Liver (tissue), 9 donors: ENCODE measurements around the gene NDP. TPM values are rescaled to one million over a fixed set of nuclear protein-coding genes. Genes with fewer than 3 reads are reported as not detected.

Source experiments
- DNase-seq: peaks from one replicate; pipeline ENCODE4 v3.0.0-alpha.2; 2017; ENCODE audit warnings: low spot score
- H3K27ac ChIP-seq, 2 donors: one replicate each; pipeline ENCODE4 v1.7.0; 2013; ENCODE audit warnings: inconsistent platforms in 2 of 2, low read length in 2 of 2, control low read depth in 1 of 2, low read depth in 1 of 2, mild to moderate bottlenecking in 1 of 2
- H3K27me3 ChIP-seq, 4 donors: one replicate each; pipeline versions ENCODE4 v1.6.1 to v1.7.0; 2013; ENCODE audit warnings: low read length in 3 of 4, inconsistent platforms in 1 of 4, mild to moderate bottlenecking in 1 of 4, moderate library complexity in 1 of 4; ENCODE audit not compliant: control insufficient read depth in 4 of 4, insufficient read depth in 4 of 4
- H3K36me3 ChIP-seq, 4 donors: one replicate each; pipeline versions ENCODE4 v1.6.1 to v1.7.0; 2013; ENCODE audit warnings: low read length in 3 of 4, mild to moderate bottlenecking in 3 of 4, low read depth in 1 of 4, moderate library complexity in 1 of 4; ENCODE audit not compliant: control insufficient read depth in 4 of 4, insufficient read depth in 3 of 4
- H3K4me1 ChIP-seq, 4 donors: one replicate each; pipeline versions ENCODE4 v1.6.1 to v1.7.0; 2013; ENCODE audit warnings: low read length in 3 of 4, mild to moderate bottlenecking in 3 of 4, moderate library complexity in 1 of 4; ENCODE audit not compliant: control insufficient read depth in 4 of 4, insufficient read depth in 4 of 4
- H3K4me3 ChIP-seq, 3 donors: one replicate each; pipeline versions ENCODE4 v1.6.1 to v1.7.0; 2013; ENCODE audit warnings: low read length in 3 of 3, control low read depth in 1 of 3, low read depth in 1 of 3, mild to moderate bottlenecking in 1 of 3
- H3K9ac ChIP-seq, 2 donors: one replicate each; pipeline ENCODE4 v1.7.0; 2013; ENCODE audit warnings: low read length in 2 of 2, mild to moderate bottlenecking in 2 of 2, moderate library complexity in 2 of 2, control low read depth in 1 of 2, low read depth in 1 of 2
- H3K9me3 ChIP-seq, 4 donors: one replicate each; pipeline versions ENCODE4 v1.6.1 to v1.7.0; 2013; ENCODE audit warnings: low read length in 3 of 4; ENCODE audit not compliant: control insufficient read depth in 4 of 4
- EGR1 ChIP-seq, 2 donors: IDR thresholded peaks; 2 replicates each; pipeline ENCODE4 v1.6.1; 2016 to 2018; ENCODE audit warnings: antibody characterized with exemption in 2 of 2, low read depth in 2 of 2
- HNF4A ChIP-seq, 2 donors: conservative IDR thresholded peaks; 2 replicates each; pipeline ENCODE4 v1.6.1; 2016; ENCODE audit warnings: antibody characterized with exemption in 2 of 2, mild to moderate bottlenecking in 2 of 2
- HNF4G ChIP-seq: IDR thresholded peaks from 2 replicates; pipeline ENCODE4 v1.6.1; 2016; ENCODE audit warnings: antibody characterized with exemption
- JUND ChIP-seq, 2 donors: IDR thresholded peaks; 2 replicates each; pipeline ENCODE4 v1.6.1; 2016; ENCODE audit warnings: antibody characterized with exemption in 2 of 2
- RXRA ChIP-seq, 2 donors: IDR thresholded peaks; 2 replicates each; pipeline ENCODE4 v1.6.1; 2017 to 2018; ENCODE audit warnings: antibody characterized with exemption in 2 of 2, mild to moderate bottlenecking in 1 of 2
- SP1 ChIP-seq: IDR thresholded peaks from 2 replicates; pipeline ENCODE4 v1.6.1; 2018; ENCODE audit warnings: antibody characterized with exemption, mild to moderate bottlenecking
- YY1 ChIP-seq: IDR thresholded peaks from 2 replicates; pipeline ENCODE4 v1.6.1; 2016; ENCODE audit warnings: antibody characterized with exemption, mild to moderate bottlenecking
- WGBS: extraction: QIAGEN DNeasy Blood & Tissue Kit; methylation state at CpG from one replicate; pipeline ENCODE4 v1.1.7; 2013; 5-methylcytosine and 5-hydroxymethylcytosine counted together
- polyA plus RNA-seq, 2 donors: library from polyadenylated mRNA; stranded (reverse) in 1 of 2; unstranded in 1 of 2; fragments of 200-250 nt in 1 of 2; fragments of >200 nt in 1 of 2; fragmentation: Nextera tagmentation in 1 of 2; extraction: Ambion mirVana in 1 of 2; gene quantifications; one replicate each; pipeline versions ENCODE4 v1.2.1 to v1.2.3, GENCODE V29; 2013 to 2015
- total RNA-seq, 2 donors: library from RNA; depleted of rRNA; stranded (reverse); fragments of >200 nt; gene quantifications; one replicate each; pipeline ENCODE4 v1.2.3, GENCODE V29; 2014
- TF ChIP-seq, protein P1 (sequence below): fragments of 150-350 bp; IDR thresholded peaks from 2 replicates; pipeline ENCODE4 v1.5.1; 2017; ENCODE audit warnings: improper control_type of control experiment, low read depth, low read length; ENCODE audit not compliant: missing input control
- TF ChIP-seq, protein P2 (sequence below): IDR thresholded peaks from 2 replicates; pipeline ENCODE4 v1.6.1; 2016; ENCODE audit warnings: antibody characterized with exemption, mild to moderate bottlenecking
- TF ChIP-seq, protein P3 (sequence below): IDR thresholded peaks from 2 replicates; pipeline ENCODE4 v1.6.1; 2016; ENCODE audit warnings: antibody characterized with exemption
- TF ChIP-seq, protein P4 (sequence below): IDR thresholded peaks from 2 replicates; pipeline ENCODE4 v1.6.1; 2016; ENCODE audit warnings: antibody characterized with exemption
- donor health status: healthy.
- donor health status: healthy.
- donor health status: healthy.
- donor health status: healthy.
- donor health status: healthy.

Gene NDP
- total and polyA plus RNA-seq, 4 donors, result not detected

DNA sequence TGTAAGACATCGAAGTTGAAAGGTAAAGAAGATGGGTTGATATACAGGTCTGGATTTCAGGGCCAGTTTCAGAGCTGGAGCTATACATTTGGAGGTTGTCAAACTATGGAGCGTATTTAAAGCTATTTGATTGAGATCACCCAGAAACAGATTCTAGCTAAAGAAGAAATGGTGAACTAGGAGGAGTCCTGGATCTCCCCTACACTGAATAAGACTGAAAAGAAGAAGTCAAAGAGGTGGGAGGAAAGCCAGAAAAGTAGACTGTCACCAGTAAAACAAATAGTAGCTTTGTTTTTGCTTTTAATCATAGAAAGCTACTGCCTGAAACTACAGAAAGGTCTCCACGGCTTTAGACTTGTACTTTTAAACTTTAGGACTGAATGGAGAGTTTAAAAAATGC, 5.0 kb upstream of the NDP start:
- Histone ChIP-seq H3K27me3 (peaks cover 0 to 6% (median 0%) of the 10 kb centered on the region in 4 donors), H3K4me1 (peaks cover 0 to 6% (median 3%) of the 10 kb centered on the region in 4 donors), H3K9me3 (no peaks in the 10 kb centered on the region), H3K4me3 (no peak overlapping the region), H3K36me3 (no peaks in the 10 kb centered on the region), H3K9ac (no peak overlapping the region), H3K27ac (no peak overlapping the region)
- TF ChIP-seq EGR1 (IDR thresholded peaks at IDR 0.05; ENCODE audit: low read depth in 2 of 2) (no peak), RXRA (IDR thresholded peaks at IDR 0.05) (no peak), HNF4A (conservative IDR thresholded peaks at IDR 0.05) (no peak), HNF4G (no peak), YY1 (no peak), SP1 (no peak)
- TF ChIP-seq, protein P1, sequence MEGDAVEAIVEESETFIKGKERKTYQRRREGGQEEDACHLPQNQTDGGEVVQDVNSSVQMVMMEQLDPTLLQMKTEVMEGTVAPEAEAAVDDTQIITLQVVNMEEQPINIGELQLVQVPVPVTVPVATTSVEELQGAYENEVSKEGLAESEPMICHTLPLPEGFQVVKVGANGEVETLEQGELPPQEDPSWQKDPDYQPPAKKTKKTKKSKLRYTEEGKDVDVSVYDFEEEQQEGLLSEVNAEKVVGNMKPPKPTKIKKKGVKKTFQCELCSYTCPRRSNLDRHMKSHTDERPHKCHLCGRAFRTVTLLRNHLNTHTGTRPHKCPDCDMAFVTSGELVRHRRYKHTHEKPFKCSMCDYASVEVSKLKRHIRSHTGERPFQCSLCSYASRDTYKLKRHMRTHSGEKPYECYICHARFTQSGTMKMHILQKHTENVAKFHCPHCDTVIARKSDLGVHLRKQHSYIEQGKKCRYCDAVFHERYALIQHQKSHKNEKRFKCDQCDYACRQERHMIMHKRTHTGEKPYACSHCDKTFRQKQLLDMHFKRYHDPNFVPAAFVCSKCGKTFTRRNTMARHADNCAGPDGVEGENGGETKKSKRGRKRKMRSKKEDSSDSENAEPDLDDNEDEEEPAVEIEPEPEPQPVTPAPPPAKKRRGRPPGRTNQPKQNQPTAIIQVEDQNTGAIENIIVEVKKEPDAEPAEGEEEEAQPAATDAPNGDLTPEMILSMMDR, result no peak
- TF ChIP-seq, protein P2, sequence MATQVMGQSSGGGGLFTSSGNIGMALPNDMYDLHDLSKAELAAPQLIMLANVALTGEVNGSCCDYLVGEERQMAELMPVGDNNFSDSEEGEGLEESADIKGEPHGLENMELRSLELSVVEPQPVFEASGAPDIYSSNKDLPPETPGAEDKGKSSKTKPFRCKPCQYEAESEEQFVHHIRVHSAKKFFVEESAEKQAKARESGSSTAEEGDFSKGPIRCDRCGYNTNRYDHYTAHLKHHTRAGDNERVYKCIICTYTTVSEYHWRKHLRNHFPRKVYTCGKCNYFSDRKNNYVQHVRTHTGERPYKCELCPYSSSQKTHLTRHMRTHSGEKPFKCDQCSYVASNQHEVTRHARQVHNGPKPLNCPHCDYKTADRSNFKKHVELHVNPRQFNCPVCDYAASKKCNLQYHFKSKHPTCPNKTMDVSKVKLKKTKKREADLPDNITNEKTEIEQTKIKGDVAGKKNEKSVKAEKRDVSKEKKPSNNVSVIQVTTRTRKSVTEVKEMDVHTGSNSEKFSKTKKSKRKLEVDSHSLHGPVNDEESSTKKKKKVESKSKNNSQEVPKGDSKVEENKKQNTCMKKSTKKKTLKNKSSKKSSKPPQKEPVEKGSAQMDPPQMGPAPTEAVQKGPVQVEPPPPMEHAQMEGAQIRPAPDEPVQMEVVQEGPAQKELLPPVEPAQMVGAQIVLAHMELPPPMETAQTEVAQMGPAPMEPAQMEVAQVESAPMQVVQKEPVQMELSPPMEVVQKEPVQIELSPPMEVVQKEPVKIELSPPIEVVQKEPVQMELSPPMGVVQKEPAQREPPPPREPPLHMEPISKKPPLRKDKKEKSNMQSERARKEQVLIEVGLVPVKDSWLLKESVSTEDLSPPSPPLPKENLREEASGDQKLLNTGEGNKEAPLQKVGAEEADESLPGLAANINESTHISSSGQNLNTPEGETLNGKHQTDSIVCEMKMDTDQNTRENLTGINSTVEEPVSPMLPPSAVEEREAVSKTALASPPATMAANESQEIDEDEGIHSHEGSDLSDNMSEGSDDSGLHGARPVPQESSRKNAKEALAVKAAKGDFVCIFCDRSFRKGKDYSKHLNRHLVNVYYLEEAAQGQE, result no peak
- TF ChIP-seq, protein P3, sequence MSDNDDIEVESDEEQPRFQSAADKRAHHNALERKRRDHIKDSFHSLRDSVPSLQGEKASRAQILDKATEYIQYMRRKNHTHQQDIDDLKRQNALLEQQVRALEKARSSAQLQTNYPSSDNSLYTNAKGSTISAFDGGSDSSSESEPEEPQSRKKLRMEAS, result no peak
- 86% methylated on average over 3 of the region's 3 CpGs for WGBS
- no peak for DNase-seq

DNA sequence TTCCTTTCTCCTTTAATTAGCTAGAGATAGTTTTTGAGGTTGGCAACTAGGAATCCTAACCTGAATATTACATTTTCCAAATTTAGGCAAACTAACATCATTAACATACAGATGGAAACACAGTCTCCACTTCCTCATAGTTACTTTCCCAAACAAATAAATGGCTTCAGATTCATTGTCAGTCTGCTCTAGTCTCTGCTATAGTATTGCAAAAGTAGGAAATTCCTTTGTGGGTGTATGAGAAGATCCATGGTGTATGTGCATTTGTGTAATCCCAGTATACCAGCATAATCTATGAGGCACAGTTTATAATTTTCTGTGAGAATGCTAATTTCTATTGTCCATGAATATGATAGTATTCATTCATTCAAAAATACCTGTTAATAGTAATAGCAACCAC, 3.0 kb upstream of the NDP start:
- H3K4me1 ChIP-seq, result peaks cover 0 to 6% (median 4%) of the 10 kb centered on the region in 4 donors
- no peaks in the 10 kb centered on the region for H3K9me3 ChIP-seq
- H3K36me3 ChIP-seq, result no peaks in the 10 kb centered on the region
- DNase-seq, result no peak
- no peak overlapping the region for H3K9ac ChIP-seq
- no peak overlapping the region for H3K27ac ChIP-seq
- no peak overlapping the region for H3K4me3 ChIP-seq
- TF ChIP-seq, protein P1, result no peak
- TF ChIP-seq JUND (IDR thresholded peaks at IDR 0.05) (no peak), YY1 (no peak), HNF4G (no peak), SP1 (no peak)
- TF ChIP-seq, protein P4, sequence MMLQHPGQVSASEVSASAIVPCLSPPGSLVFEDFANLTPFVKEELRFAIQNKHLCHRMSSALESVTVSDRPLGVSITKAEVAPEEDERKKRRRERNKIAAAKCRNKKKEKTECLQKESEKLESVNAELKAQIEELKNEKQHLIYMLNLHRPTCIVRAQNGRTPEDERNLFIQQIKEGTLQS, result no peak
- H3K27me3 ChIP-seq, result peaks cover 0 to 6% (median 1%) of the 10 kb centered on the region in 4 donors
